HCT116 (cell line): ENCODE data around the gene GP1BA. TPM values are rescaled to one million over a fixed set of nuclear protein-coding genes. Genes with fewer than 3 reads are reported as not detected.

Source experiments
- ATAC-seq: fragments of 200-7000 bp; cut with Tn5 transposase; 2 replicates; pipeline ENCODE4 v1.9.1; 2020; ENCODE audit warnings: mild to moderate bottlenecking, moderate library complexity
- BruUV-seq: library from RNA; stranded (reverse); fragments of 400-500 nt; replicated peaks from 2 replicates; lab custom pipeline; 2021; lab: Mats Ljungman, UMichigan
- CTCF ChIA-PET: fragments of 300-600 bp; sonication (Branson Sonifier 250); formaldehyde crosslinking; loops from one replicate; lab custom pipeline; 2021; ENCODE audit warnings: antibody characterized with exemption; lab: Charles Lee
- POLR2A ChIA-PET: fragments of 300-600, 350-600 bp; sonication (Branson Sonifier 250); formaldehyde crosslinking; loops from one replicate; lab custom pipeline; 2021; ENCODE audit warnings: antibody characterized with exemption; lab: Charles Lee
- RAD21 ChIA-PET, 2 experiments: fragments of 300-600 bp; sonication (Branson Sonifier 250); formaldehyde crosslinking; loops; one replicate each; lab custom pipeline; 2023; ENCODE audit warnings: low total read pairs in 2 of 2; ENCODE audit not compliant: uncharacterized antibody in 2 of 2, unreplicated experiment in 2 of 2, low non-redundant PET in 1 of 2; lab: Charles Lee
- DNase-seq: peaks from one replicate; pipeline ENCODE4 v3.0.0-alpha.2; 2010; ENCODE audit warnings: low read depth, low spot score
- H2AFZ ChIP-seq: fragments of 200-600 bp; shearing (Covaris generic), sonication (generic); 2 replicates; pipeline ENCODE4 v1.6.1; 2017; ENCODE audit warnings: low read depth, mixed run types, mixed read lengths, antibody characterized with exemption, low read length; ENCODE audit not compliant: poor library complexity, severe bottlenecking
- H3K27ac ChIP-seq: 2 replicates; pipeline ENCODE4 v1.5.1; 2012; ENCODE audit warnings: low read depth, low read length
- H3K27me3 ChIP-seq: fragments of 200-600 bp; sonication (generic); 2 replicates; pipeline ENCODE4 v1.6.1; 2016; ENCODE audit warnings: mixed run types, low read length, mixed read lengths; ENCODE audit not compliant: insufficient read depth
- H3K36me3 ChIP-seq, 2 experiments: fragments of 200-500 bp in 1 of 2; fragments of 200-600 bp in 1 of 2; sonication (Bioruptor generic) in 1 of 2; sonication (generic) in 1 of 2; 2 replicates each; pipeline versions ENCODE4 v1.5.1 to v1.6.1; 2014 to 2016; ENCODE audit warnings: low read length in 2 of 2, inconsistent platforms in 1 of 2, mixed read lengths in 1 of 2, mixed run types in 1 of 2; ENCODE audit not compliant: insufficient read depth in 2 of 2, control insufficient read depth in 1 of 2
- H3K4me1 ChIP-seq, 2 experiments: fragments of 200-600 bp in 1 of 2; sonication (generic) in 1 of 2; 2 replicates each; pipeline versions ENCODE4 v1.5.1 to v1.6.1; 2012 to 2017; ENCODE audit warnings: low read length in 2 of 2, inconsistent platforms in 1 of 2, mild to moderate bottlenecking in 1 of 2, mixed read lengths in 1 of 2, mixed run types in 1 of 2, moderate library complexity in 1 of 2; ENCODE audit not compliant: insufficient read depth in 2 of 2, control insufficient read depth in 1 of 2
- H3K4me2 ChIP-seq: fragments of 200-600 bp; sonication (generic); 2 replicates; pipeline ENCODE4 v1.6.1; 2017; ENCODE audit warnings: mixed run types, low read length, mixed read lengths
- H3K4me3 ChIP-seq, 2 experiments: fragments of 200-600 bp in 1 of 2; sonication (generic) in 1 of 2; replicated peaks in 1 of 2; 2 replicates each; pipeline ENCODE4 v1.5.1; 2011 to 2016; ENCODE audit warnings: low read length in 2 of 2, control low read depth in 1 of 2, low read depth in 1 of 2, mild to moderate bottlenecking in 1 of 2, mixed read lengths in 1 of 2, mixed run types in 1 of 2
- H3K79me2 ChIP-seq: fragments of 200-600 bp; sonication (generic); 2 replicates; pipeline ENCODE4 v1.6.1; 2017; ENCODE audit warnings: mild to moderate bottlenecking, mixed run types, low read length, moderate library complexity, mixed read lengths; ENCODE audit not compliant: insufficient read depth
- H3K9ac ChIP-seq: fragments of 200-600 bp; sonication (generic); 2 replicates; pipeline ENCODE4 v1.6.1; 2016; ENCODE audit warnings: low read length, mixed read lengths
- H3K9me2 ChIP-seq: fragments of 200-600 bp; sonication (generic), shearing (Covaris generic); 2 replicates; pipeline ENCODE4 v1.6.1; 2017; ENCODE audit warnings: mixed run types, mild to moderate bottlenecking, moderate library complexity; ENCODE audit not compliant: insufficient read depth
- H3K9me3 ChIP-seq, 2 experiments: fragments of 200-500 bp in 1 of 2; fragments of 200-600 bp in 1 of 2; sonication (Bioruptor generic) in 1 of 2; sonication (generic) in 1 of 2; 2 replicates each; pipeline ENCODE4 v1.6.1; 2014 to 2017; ENCODE audit warnings: low read length in 2 of 2, mixed read lengths in 2 of 2, inconsistent platforms in 1 of 2, low read depth in 1 of 2, mild to moderate bottlenecking in 1 of 2, mixed run types in 1 of 2, moderate library complexity in 1 of 2; ENCODE audit not compliant: control insufficient read depth in 1 of 2, insufficient read depth in 1 of 2
- H4K20me1 ChIP-seq: fragments of 200-600 bp; sonication (generic), shearing (Covaris generic); 2 replicates; pipeline ENCODE4 v1.6.1; 2017; ENCODE audit warnings: mixed run types, mild to moderate bottlenecking, moderate library complexity; ENCODE audit not compliant: insufficient read depth
- CBX3 ChIP-seq: IDR thresholded peaks from 2 replicates; pipeline ENCODE4 v1.6.1; 2012; ENCODE audit warnings: low read depth
- EZH2 ChIP-seq: fragments of 200-600 bp; sonication (generic); IDR thresholded peaks from 2 replicates; pipeline ENCODE4 v1.6.1; 2017; ENCODE audit warnings: antibody characterized with exemption, mixed run types
- EZH2phosphoT487 ChIP-seq: fragments of 200-600 bp; IDR thresholded peaks from 2 replicates; pipeline ENCODE4 v1.6.1; 2018; ENCODE audit warnings: antibody characterized with exemption, borderline replicate concordance
- JUND ChIP-seq: IDR thresholded peaks from 2 replicates; pipeline ENCODE4 v1.6.1; 2012
- POLR2AphosphoS5 ChIP-seq: IDR thresholded peaks from 2 replicates; pipeline ENCODE4 v1.6.1; 2011; ENCODE audit warnings: mild to moderate bottlenecking, low read depth, low read length, moderate library complexity
- RAD21 ChIP-seq: IDR thresholded peaks from 2 replicates; pipeline ENCODE4 v1.6.1; 2012; ENCODE audit warnings: low read depth, mild to moderate bottlenecking
- SP1 ChIP-seq: IDR thresholded peaks from 2 replicates; pipeline ENCODE4 v1.6.1; 2012; ENCODE audit warnings: low read depth
- TCF7L2 ChIP-seq: IDR thresholded peaks from 2 replicates; pipeline ENCODE4 v1.7.0; 2011; ENCODE audit warnings: borderline replicate concordance, inconsistent platforms; ENCODE audit not compliant: insufficient read depth, insufficient read length; ENCODE audit errors: extremely low read depth
- YY1 ChIP-seq: IDR thresholded peaks from 2 replicates; pipeline ENCODE4 v1.6.1; 2011; ENCODE audit warnings: low read length, low read depth, moderate library complexity, mild to moderate bottlenecking; ENCODE audit not compliant: insufficient replicate concordance; ENCODE audit errors: extremely low read depth
- ZFX ChIP-seq: fragments of 450-650 bp; IDR thresholded peaks from 2 replicates; pipeline ENCODE4 v1.6.1; 2017
- ZNF274 ChIP-seq: fragments of 200-500 bp; sonication (Bioruptor generic); IDR thresholded peaks from 2 replicates; pipeline ENCODE4 v1.6.1; 2014; ENCODE audit warnings: mild to moderate bottlenecking, low read depth, low read length, inconsistent platforms
- intact Hi-C: fragments of 100-400 bp; cut with micrococcal nuclease; formaldehyde crosslinking; loops from 2 replicates; pipeline ENCODE4 v1.10.0; 2022
- total RNA-seq: library from RNA; stranded (reverse); gene quantifications from one replicate; pipeline ENCODE4 v1.2.1, GENCODE V29; 2021; ENCODE audit not compliant: unreplicated experiment
- TF ChIP-seq, protein P1 (sequence below), 3 experiments: fragments of 200-600 bp in 1 of 3; sonication (generic) in 1 of 3; IDR thresholded peaks in 2 of 3; conservative IDR thresholded peaks in 1 of 3; 2 replicates each; pipeline ENCODE4 v1.5.1; 2012 to 2017; ENCODE audit warnings: low read depth in 2 of 3, low read length in 2 of 3, antibody characterized with exemption in 1 of 3, borderline replicate concordance in 1 of 3, control low read depth in 1 of 3, mild to moderate bottlenecking in 1 of 3, mixed read lengths in 1 of 3, mixed run types in 1 of 3, moderate library complexity in 1 of 3; ENCODE audit not compliant: insufficient read depth in 1 of 3
- TF ChIP-seq, protein P2 (sequence below): IDR thresholded peaks from 2 replicates; pipeline ENCODE4 v1.6.1; 2012
- TF ChIP-seq, protein P3 (sequence below): IDR thresholded peaks from 2 replicates; pipeline ENCODE4 v1.6.1; 2012
- TF ChIP-seq, protein P4 (sequence below): IDR thresholded peaks from 2 replicates; pipeline ENCODE4 v1.6.1; 2012; ENCODE audit warnings: low read depth

The GP1BA gene
- total RNA-seq, 1 experiment from 2014 or later = not detected

DNA sequence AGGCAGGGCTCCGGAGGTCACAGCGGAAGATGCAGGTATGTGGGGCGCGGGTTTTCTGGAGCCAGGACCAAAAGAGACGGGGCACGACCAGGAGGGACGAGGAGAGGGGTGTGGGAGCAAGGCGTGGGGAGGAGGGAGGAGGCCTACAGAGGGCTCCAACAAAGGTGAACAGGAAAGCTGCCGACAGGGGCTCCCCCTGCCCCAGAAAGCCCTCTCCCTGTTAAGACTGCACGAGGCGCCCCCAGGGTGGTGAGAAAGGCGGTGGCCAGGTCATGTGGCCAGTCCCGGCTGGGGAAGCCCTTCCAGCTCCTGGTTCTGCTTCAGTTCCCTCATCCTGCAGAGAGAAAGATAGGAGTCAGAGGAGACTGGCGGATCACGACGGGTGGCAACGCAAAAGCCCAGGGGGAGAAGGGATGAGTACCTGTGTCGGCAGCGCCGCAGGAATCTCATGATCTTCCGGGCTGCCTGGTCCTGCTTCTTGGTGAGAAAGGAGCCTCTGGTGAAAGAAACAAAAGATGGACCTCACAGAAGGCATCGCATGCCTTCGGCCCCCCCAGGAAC is 36.5 kb downstream of the GP1BA start (continued):
- TF ChIP-seq, protein P1, sequence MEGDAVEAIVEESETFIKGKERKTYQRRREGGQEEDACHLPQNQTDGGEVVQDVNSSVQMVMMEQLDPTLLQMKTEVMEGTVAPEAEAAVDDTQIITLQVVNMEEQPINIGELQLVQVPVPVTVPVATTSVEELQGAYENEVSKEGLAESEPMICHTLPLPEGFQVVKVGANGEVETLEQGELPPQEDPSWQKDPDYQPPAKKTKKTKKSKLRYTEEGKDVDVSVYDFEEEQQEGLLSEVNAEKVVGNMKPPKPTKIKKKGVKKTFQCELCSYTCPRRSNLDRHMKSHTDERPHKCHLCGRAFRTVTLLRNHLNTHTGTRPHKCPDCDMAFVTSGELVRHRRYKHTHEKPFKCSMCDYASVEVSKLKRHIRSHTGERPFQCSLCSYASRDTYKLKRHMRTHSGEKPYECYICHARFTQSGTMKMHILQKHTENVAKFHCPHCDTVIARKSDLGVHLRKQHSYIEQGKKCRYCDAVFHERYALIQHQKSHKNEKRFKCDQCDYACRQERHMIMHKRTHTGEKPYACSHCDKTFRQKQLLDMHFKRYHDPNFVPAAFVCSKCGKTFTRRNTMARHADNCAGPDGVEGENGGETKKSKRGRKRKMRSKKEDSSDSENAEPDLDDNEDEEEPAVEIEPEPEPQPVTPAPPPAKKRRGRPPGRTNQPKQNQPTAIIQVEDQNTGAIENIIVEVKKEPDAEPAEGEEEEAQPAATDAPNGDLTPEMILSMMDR (IDR thresholded peaks at IDR 0.05 in 2 of 3, conservative IDR thresholded peaks at IDR 0.05 in 1 of 3; ENCODE audit: borderline replicate concordance in 1 of 3, insufficient read depth in 1 of 3, low read depth in 2 of 3, low read length in 2 of 3) = no peak
- TF ChIP-seq CBX3 (no peak), JUND (no peak), ZNF274 (no peak), EZH2 (no peak)
- TF ChIP-seq, protein P2, sequence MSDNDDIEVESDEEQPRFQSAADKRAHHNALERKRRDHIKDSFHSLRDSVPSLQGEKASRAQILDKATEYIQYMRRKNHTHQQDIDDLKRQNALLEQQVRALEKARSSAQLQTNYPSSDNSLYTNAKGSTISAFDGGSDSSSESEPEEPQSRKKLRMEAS = no peak

DNA sequence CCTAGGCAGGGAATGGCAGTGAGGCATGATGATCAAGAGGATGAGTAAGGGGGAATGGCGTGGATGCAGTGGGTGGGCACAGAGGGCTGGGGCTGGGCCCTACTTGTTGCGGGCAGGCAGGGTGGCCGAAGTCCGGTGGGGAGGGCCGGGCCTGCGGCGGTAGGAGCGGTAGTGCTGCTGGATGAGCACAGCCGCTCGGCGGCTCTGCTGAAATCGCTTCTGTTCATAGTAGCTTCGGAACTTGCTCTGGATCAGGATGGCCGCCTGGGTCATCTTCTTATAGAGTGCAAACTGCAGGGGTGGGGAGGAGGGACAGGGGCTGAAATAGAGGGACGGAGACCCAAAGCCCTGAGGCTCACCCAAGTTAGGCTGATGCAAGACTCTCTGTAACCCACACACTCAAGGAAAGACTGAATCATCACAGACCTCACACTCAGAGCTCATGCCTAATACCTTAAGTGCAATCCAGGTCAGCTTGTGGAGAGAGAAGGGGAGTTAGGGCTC is 37.0 kb downstream of the GP1BA start:
- CTCF ChIA-PET = no interaction called here
- TF ChIP-seq CBX3 (no peak), RAD21 (no peak), EZH2phosphoT487 (no peak), EZH2 (no peak), SP1 (peak; percentile 78), POLR2AphosphoS5 (peak; percentile 70), TCF7L2 (no peak), YY1 (no peak), ZFX (no peak)
- TF ChIP-seq, protein P3, sequence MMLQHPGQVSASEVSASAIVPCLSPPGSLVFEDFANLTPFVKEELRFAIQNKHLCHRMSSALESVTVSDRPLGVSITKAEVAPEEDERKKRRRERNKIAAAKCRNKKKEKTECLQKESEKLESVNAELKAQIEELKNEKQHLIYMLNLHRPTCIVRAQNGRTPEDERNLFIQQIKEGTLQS = no peak
- TF ChIP-seq, protein P4, sequence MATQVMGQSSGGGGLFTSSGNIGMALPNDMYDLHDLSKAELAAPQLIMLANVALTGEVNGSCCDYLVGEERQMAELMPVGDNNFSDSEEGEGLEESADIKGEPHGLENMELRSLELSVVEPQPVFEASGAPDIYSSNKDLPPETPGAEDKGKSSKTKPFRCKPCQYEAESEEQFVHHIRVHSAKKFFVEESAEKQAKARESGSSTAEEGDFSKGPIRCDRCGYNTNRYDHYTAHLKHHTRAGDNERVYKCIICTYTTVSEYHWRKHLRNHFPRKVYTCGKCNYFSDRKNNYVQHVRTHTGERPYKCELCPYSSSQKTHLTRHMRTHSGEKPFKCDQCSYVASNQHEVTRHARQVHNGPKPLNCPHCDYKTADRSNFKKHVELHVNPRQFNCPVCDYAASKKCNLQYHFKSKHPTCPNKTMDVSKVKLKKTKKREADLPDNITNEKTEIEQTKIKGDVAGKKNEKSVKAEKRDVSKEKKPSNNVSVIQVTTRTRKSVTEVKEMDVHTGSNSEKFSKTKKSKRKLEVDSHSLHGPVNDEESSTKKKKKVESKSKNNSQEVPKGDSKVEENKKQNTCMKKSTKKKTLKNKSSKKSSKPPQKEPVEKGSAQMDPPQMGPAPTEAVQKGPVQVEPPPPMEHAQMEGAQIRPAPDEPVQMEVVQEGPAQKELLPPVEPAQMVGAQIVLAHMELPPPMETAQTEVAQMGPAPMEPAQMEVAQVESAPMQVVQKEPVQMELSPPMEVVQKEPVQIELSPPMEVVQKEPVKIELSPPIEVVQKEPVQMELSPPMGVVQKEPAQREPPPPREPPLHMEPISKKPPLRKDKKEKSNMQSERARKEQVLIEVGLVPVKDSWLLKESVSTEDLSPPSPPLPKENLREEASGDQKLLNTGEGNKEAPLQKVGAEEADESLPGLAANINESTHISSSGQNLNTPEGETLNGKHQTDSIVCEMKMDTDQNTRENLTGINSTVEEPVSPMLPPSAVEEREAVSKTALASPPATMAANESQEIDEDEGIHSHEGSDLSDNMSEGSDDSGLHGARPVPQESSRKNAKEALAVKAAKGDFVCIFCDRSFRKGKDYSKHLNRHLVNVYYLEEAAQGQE = no peak

More for the DNA sequence above, 37.0 kb downstream of the GP1BA start:
- Histone ChIP-seq H3K9ac (peak overlapping the region; percentile 80), H3K27me3 (no peaks in the 10 kb centered on the region), H3K4me1 (peaks cover 19 to 33% of the 10 kb centered on the region in 2 experiments), H3K4me2 (peak overlapping the region; percentile 84), H3K27ac (peak overlapping the region; percentile 90), H3K4me3 (peak overlapping the region; percentile 1 to 70; a peak in 3 of 4 replicates), H2AFZ (no peak overlapping the region), H3K36me3 (peaks cover 4 to 18% of the 10 kb centered on the region in 2 experiments; a peak in 3 of 4 replicates), H3K79me2 (peaks cover 13% of the 10 kb centered on the region; the same call in 1 of the 2 replicates), H3K9me3 (no peaks in the 10 kb centered on the region), H3K9me2 (no peaks in the 10 kb centered on the region), H4K20me1 (no peaks in the 10 kb centered on the region)
- ChIA-PET POLR2A (interaction anchor here (0.8 to 5.0 kb wide), 5 partner anchors 15 to 29 kb away, joined by 3 to 45 read pairs (median 7); partner anchors contain the start of genes CAMTA2, ENO3, PFN1 and RNF167), RAD21 (interaction anchor here in 1 of 2 experiments (0.5 kb wide), 1 partner anchor 14 kb away, joined by 6 read pairs; no protein-coding TSS in a partner anchor)
- no peak for DNase-seq
- ATAC-seq = no peak
- no TSS peak for BruUV-seq
- intact Hi-C loops = no loop called here
